ENCODE measurements around the gene CAMK1G.

CAMK1G gene

GRCh38 chr1:209565759-209566678 is 17.5 kb upstream of the CAMK1G start:
- DNase-seq (ENCODE audit: low read depth) = peak; percentile 47

GRCh38 chr1:209567698-209568175 is 15.8 kb upstream of the CAMK1G start:
- no peak for DNase-seq (ENCODE audit: low read depth)

GRCh38 chr1:209569455-209570207 is 13.9 kb upstream of the CAMK1G start:
- DNase-seq (ENCODE audit: low read depth) = peak; percentile 53

GRCh38 chr1:209570743-209571142 is 12.8 kb upstream of the CAMK1G start:
- DNase-seq (ENCODE audit: low read depth) = no peak

- DNase-seq (ENCODE audit: low read depth) = peak; percentile 52
These were observed 6.9 kb upstream of the CAMK1G start for GRCh38 chr1:209576392-209577197.

DNA sequence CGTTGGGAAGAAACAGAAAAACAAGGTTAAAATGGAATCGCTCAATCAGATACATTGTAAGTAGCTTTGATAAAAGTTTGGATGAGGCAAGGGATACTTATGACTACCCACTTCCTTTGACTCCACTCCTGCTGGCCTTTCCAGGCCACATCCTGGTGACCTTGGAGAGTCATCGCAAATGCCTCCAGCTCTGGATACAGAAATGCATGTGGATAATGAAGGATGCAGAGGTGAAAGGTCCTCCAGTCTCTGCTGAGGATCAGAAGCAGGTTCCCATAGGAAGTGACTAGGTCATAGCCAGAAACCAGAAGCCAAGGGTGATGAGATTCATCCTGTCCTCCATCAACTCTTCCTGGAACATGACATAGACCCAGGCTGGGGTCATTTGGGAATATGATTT is 6.2 kb upstream of the CAMK1G start:
- DNase-seq (ENCODE audit: low read depth) = no peak

DNA sequence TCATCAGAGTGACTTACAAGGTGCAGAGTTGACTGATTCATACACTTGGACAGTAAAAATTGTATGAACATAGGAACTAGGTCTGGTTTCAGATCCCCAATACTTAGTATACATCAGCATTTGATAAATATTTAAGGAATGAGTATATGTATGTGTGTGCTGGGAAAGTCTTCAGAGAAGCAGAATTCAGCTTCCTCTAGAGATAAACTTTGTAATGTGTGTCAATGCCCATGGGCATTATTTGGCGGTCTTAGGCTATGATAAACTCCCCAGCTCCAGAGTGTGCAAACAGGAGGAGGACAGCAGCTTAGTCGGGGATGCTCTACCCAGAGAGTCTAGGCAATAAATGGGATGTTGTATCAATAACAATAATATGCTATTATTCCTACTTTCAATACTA is 2.9 kb upstream of the CAMK1G start:
- DNase-seq (ENCODE audit: low read depth) = no peak

- DNase-seq (ENCODE audit: low read depth) = no peak
These were observed 738 bp downstream of the CAMK1G start for GRCh38 chr1:209584231-209584672.

- no peak for DNase-seq (ENCODE audit: low read depth)
These were observed 1.7 kb downstream of the CAMK1G start for GRCh38 chr1:209585197-209585596.

GRCh38 chr1:209585672-209586071 is 2.2 kb downstream of the CAMK1G start:
- no peak for DNase-seq (ENCODE audit: low read depth)

DNA sequence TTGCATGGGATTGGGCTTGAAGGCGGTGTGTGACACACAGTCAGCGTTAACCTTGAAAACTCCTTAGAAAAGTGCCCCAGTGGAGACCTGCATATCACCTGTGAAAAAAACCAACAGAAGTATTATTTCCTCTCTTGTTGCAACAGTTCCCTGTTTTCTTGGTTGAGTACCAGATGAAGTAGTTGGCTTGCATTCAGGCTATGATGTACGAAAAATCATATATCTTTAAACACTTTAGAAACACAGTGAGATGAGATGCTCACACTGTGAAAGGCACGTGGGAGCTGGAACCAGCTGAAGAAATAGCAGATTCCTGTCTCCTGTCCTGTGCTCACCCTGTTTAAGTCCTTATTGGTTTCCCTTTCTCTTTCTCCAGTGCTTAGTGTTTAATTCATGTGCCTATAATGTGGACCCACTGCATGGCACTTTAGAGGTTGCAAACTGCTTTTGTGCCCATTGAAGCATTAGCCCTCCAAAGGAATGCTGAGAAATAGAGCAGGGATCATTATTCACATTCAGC is 2.8 kb downstream of the CAMK1G start:
- DNase-seq (ENCODE audit: low read depth) = no peak

DNA sequence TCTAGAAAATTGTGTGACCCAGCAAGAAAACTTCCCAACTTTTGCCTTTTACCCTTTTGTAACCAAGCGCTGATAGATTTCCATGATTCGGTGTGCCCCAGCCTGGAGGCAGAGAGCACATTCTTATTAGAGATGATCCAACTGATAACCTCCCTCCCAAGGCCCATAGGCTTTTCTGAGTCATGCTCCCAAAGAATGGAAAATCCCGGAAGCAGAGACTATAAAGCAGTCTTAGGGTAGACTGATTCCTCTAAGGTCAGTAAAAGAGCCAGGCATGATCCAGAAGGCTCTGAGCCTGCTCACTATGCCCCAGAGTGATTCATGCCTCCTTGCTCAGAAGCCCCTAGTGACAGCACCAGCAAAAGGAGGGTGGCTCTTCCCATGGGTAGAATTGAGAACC is 4.3 kb downstream of the CAMK1G start:
- no peak for DNase-seq (ENCODE audit: low read depth)

GRCh38 chr1:209589440-209589839 is 5.9 kb downstream of the CAMK1G start:
- no peak for DNase-seq (ENCODE audit: low read depth)

GRCh38 chr1:209589863-209590262 is 6.3 kb downstream of the CAMK1G start:
- DNase-seq (ENCODE audit: low read depth) = no peak

GRCh38 chr1:209590405-209590804 is 6.9 kb downstream of the CAMK1G start:
- DNase-seq (ENCODE audit: low read depth) = no peak

GRCh38 chr1:209593747-209594146 is 10.2 kb downstream of the CAMK1G start:
- no peak for DNase-seq (ENCODE audit: low read depth)

GRCh38 chr1:209594440-209594839 is 10.9 kb downstream of the CAMK1G start:
- DNase-seq (ENCODE audit: low read depth) = no peak

DNA sequence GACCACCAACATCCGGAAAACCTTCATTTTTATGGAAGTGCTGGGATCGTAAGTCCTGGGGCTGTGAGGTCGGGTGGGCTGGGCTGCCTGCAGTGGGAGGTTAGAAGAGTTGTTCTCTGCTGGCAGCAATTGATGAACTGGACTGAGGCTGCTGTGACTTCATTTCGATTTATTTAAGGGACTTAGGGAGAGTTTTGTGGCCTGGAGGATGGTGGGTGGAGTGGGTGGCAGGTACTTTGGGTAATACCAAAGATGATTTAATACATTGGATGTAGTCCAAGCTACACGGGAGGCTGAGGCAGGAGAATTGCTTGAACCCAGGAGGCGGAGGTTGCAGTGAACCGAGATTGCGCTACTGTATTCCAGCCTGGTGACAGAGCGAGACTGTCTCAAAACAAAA is 11.5 kb downstream of the CAMK1G start:
- no peak for DNase-seq (ENCODE audit: low read depth)

- no peak for DNase-seq (ENCODE audit: low read depth)
These were observed 12.2 kb downstream of the CAMK1G start for GRCh38 chr1:209595599-209596285.

GRCh38 chr1:209597499-209597898 is 14.0 kb downstream of the CAMK1G start:
- no peak for DNase-seq (ENCODE audit: low read depth)

DNA sequence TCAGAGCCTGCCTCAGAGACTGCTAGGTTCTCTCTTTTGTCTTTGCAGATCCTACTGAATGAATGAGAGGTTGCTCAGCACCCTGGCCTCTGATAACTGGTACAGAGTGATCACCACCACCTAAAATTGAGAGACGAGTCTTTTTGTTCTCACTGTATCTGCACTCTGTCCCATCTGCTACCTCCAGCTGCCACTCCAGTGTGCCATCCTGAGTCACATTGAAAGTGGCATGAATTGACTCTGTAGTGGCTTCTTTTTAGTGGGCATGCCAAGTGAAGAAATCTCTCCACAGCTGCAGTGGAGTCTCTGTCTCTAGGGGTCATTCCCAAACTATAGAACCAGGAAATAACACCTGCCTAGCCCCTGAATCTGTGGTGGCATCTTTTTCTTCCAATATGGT is 14.7 kb downstream of the CAMK1G start:
- DNase-seq (ENCODE audit: low read depth) = no peak
